Breast epithelium (tissue), 4 donors: ENCODE results near the gene LIN28B. TPM values are rescaled to one million over a fixed set of nuclear protein-coding genes. Genes with fewer than 3 reads are reported as not detected.
"Not testable (repeated sequence)": the region's sequence is repeated elsewhere in the genome, so short reads cannot be mapped to it uniquely, and the experiment has no call there.

ENCODE experiments used
- DNase-seq, 2 donors: peaks; one replicate each; pipeline ENCODE4 v3.0.0-alpha.2; 2019; ENCODE audit warnings: low spot score in 2 of 2
- H3K27ac ChIP-seq, 2 donors: fragments of 200-600 bp; sonication (generic) in 1 of 2; one replicate each; pipeline ENCODE4 v1.5.1; 2016 to 2019; ENCODE audit warnings: mild to moderate bottlenecking in 1 of 2
- H3K27me3 ChIP-seq, 2 donors: fragments of 200-600 bp; sonication (generic) in 1 of 2; one replicate each; pipeline versions ENCODE4 v1.5.1 to v1.6.0; 2017 to 2019; ENCODE audit warnings: control low read depth in 1 of 2, mild to moderate bottlenecking in 1 of 2
- H3K36me3 ChIP-seq: fragments of 200-600 bp; one replicate; pipeline ENCODE4 v1.5.1; 2019
- H3K4me1 ChIP-seq, 2 donors: fragments of 200-600 bp; sonication (generic); one replicate each; pipeline ENCODE4 v1.5.1; 2016 to 2019; ENCODE audit warnings: control low read depth in 1 of 2
- H3K4me3 ChIP-seq, 3 donors: fragments of 200-600 bp; sonication (generic); 1 replicate in 2 of 3; 2 replicates in 1 of 3; pipeline ENCODE4 v1.5.1; 2016 to 2019; ENCODE audit warnings: mild to moderate bottlenecking in 3 of 3, moderate library complexity in 2 of 3
- H3K9me3 ChIP-seq, 2 donors: fragments of 200-600 bp; sonication (generic) in 1 of 2; one replicate each; pipeline ENCODE4 v1.5.1; 2016 to 2019; ENCODE audit warnings: control low read depth in 1 of 2
- POLR2A ChIP-seq: fragments of 450-650 bp; IDR thresholded peaks from one replicate; pipeline ENCODE4 v1.6.1; 2016; ENCODE audit warnings: antibody characterized with exemption, mild to moderate bottlenecking, moderate library complexity
- POLR2AphosphoS5 ChIP-seq, 3 donors: sonication (generic); formaldehyde crosslinking; IDR thresholded peaks; one replicate each; pipeline ENCODE4 v1.6.1; 2017; ENCODE audit warnings: antibody characterized with exemption in 3 of 3
- intact Hi-C: fragments of 100-400 bp; cut with DNase I; formaldehyde crosslinking; loops from one replicate; pipeline ENCODE4 v1.15.1; 2023; ENCODE audit warnings: low total_unique reads
- total RNA-seq, 3 donors: library from RNA; depleted of rRNA; stranded (reverse); fragments of >200 nt; gene quantifications; one replicate each; pipeline ENCODE4 v1.1.0, GENCODE V29; 2016
- TF ChIP-seq, protein P1 (sequence below), 3 donors: fragments of 450-650 bp; IDR thresholded peaks; one replicate each; pipeline ENCODE4 v1.5.1; 2016 to 2017; ENCODE audit warnings: antibody characterized with exemption in 3 of 3, mild to moderate bottlenecking in 3 of 3, moderate library complexity in 3 of 3

Gene LIN28B
- total RNA-seq, 3 donors from 2014 or later = not detected

DNA sequence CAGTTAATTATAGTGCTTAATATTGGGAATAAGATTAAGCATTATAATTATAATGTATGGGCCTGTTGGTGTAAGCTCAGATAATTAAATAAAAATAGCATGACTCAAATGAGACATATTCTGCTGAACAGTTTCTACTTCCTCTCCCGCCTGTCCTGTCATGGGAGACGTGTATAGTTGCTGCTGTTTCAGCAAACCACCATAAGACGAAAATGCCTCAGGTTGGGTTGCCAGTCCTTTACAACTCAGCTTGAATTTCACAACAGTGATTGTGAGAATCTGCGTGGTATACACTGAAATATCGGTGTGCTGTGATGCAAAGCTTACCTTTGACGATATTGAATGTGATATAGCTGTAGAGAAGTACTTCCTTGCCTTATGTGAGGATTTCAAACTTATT is 123.4 kb downstream of the LIN28B start:
- intact Hi-C loops = no loop called here
- no peaks in the 10 kb centered on the region for H3K27me3 ChIP-seq
- H3K36me3 ChIP-seq = no peaks in the 10 kb centered on the region
- no peak overlapping the region for H3K4me3 ChIP-seq
- no peaks in the 10 kb centered on the region for H3K4me1 ChIP-seq
- no peak overlapping the region for H3K27ac ChIP-seq
- DNase-seq = no peak
- TF ChIP-seq POLR2AphosphoS5 (IDR thresholded peaks at IDR 0.05) (no peak), POLR2A (no peak)
- TF ChIP-seq, protein P1, sequence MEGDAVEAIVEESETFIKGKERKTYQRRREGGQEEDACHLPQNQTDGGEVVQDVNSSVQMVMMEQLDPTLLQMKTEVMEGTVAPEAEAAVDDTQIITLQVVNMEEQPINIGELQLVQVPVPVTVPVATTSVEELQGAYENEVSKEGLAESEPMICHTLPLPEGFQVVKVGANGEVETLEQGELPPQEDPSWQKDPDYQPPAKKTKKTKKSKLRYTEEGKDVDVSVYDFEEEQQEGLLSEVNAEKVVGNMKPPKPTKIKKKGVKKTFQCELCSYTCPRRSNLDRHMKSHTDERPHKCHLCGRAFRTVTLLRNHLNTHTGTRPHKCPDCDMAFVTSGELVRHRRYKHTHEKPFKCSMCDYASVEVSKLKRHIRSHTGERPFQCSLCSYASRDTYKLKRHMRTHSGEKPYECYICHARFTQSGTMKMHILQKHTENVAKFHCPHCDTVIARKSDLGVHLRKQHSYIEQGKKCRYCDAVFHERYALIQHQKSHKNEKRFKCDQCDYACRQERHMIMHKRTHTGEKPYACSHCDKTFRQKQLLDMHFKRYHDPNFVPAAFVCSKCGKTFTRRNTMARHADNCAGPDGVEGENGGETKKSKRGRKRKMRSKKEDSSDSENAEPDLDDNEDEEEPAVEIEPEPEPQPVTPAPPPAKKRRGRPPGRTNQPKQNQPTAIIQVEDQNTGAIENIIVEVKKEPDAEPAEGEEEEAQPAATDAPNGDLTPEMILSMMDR (IDR thresholded peaks at IDR 0.05) = no peak
- no peaks in the 10 kb centered on the region for H3K9me3 ChIP-seq

DNA sequence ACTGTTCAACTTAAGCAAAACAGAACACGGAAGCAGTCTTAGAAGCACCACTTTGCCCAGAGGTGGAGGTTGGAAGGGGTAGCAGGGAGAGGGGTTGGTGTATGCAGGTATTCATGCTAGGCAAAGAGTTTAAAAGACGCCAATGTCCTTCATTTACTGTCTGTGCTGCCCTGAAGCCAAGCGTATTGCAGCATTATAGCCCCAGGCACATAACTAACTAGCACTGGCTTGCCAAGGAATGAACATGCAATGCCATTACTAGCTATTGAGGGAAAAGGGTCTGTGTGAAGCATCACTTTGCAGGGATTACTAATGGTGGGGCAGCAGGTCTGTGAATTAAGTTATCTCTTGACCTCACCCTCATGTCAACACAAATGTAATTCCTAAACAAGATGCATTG is 124.8 kb downstream of the LIN28B start:
- H3K27me3 ChIP-seq, H3K4me1 ChIP-seq, intact Hi-C loops, H3K36me3 ChIP-seq, H3K4me3 ChIP-seq, H3K27ac ChIP-seq, DNase-seq, H3K9me3 ChIP-seq: not testable (repeated sequence)

DNA sequence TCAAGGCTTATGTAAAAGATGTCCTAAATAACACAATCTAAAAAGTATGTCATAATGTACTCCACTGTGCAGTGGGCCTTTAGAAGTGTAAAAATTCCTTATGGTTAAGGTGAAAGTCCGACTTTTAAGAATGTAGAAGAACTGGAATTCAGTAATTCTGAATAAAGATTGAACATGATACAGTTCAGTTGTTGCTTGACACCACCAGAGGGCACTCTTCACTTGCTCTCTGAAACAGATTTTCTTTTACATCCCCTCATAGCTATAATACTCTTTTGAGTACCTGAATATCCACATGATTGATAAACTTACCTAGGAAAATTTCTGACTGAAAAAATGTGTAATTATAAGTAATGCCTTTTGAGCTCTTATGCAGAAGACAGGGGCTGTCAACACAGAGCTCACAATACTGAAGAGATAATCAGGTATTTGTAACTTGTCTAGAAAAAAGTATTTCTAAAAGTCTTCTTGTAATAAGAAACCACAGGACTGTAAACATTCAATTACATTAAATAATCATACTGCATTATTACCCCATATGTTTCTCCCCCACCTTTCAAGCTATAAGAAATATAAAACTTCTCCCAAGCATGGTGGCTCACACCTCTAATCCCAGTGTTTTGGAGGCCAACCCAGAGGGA is 130.8 kb downstream of the LIN28B start:
- H3K36me3 ChIP-seq = no peaks in the 10 kb centered on the region
- H3K27ac ChIP-seq = no peak overlapping the region
- no peaks in the 10 kb centered on the region for H3K9me3 ChIP-seq
- intact Hi-C loops = no loop called here
- H3K4me1 ChIP-seq = no peaks in the 10 kb centered on the region
- TF ChIP-seq, protein P1 (IDR thresholded peaks at IDR 0.05) = peak; percentile 56 to 83 (median 74)
- no peak for TF ChIP-seq POLR2A
- H3K27me3 ChIP-seq = no peaks in the 10 kb centered on the region
- no peak overlapping the region for H3K4me3 ChIP-seq
- no peak for DNase-seq

DNA sequence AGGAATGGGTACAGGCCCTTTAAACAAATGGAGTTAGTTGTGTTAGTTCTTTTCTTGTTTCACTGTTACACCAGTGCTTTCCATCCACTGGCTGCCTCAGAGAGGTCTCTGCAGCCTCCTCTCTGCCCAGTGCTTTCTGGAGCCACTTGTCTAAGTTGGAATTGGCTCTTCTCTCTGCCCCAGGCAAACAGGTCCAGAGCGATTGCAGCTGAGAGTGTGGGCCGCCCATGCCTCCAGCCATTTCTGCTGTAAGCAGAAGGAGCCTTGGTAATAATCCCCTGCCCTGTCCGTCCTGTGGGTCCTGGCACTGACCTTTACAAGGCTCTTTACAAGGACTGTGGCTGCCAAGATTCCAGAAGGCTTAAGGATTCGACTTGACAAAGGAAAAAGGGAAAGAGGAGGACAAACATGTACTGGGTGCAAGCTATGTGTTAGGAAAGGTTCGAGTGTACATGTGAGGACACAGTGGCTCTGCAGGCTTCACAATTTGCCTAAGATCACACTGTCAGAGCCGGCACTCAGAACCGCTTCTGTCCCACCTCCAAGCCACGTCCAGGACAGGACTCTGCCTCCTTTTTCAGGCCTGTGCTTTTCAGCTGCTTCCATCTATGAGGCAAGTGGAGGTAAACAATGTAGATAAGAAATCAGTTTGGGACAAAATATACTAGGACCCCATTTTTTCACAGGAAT is 134.4 kb downstream of the LIN28B start:
- Histone ChIP-seq H3K27me3 (no peaks in the 10 kb centered on the region), H3K4me1 (no peaks in the 10 kb centered on the region), H3K9me3 (no peaks in the 10 kb centered on the region), H3K27ac (no peak overlapping the region), H3K4me3 (no peak overlapping the region), H3K36me3 (no peaks in the 10 kb centered on the region)
- no peak for DNase-seq
- intact Hi-C loops = loop anchor here (10.0 kb wide), 1 partner anchor 314 kb away; the partner anchor contains the start of gene PREP
- no peak for TF ChIP-seq POLR2A
- TF ChIP-seq, protein P1 (IDR thresholded peaks at IDR 0.05) = no peak
- TF ChIP-seq POLR2AphosphoS5 (IDR thresholded peaks at IDR 0.05) = no peak

DNA sequence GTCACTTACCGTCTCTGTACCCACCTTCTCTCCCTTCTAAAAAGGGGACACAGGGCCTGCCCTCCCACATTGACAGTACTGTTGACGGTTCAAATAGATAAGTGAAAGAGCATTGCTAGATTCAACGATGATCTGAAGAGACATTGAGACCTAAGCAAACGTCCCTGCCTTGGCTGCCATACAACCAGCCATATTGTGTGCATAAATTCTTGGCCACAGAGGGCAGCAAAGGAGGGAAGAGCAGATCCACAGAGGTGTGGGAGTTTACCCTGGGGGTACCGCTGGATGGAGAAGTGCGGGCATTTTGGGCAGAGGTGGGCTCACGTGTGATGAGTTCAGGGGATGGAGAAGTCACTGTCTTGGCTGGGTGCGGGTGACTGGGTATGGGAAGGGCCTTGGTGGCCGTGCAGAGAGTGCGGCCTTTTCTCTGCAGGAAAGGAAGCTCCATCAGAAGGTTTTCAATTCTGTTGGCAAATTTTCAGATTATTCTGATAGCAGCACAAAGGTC is 137.3 kb downstream of the LIN28B start:
- no peaks in the 10 kb centered on the region for H3K9me3 ChIP-seq
- TF ChIP-seq POLR2A = no peak
- TF ChIP-seq, protein P1 (IDR thresholded peaks at IDR 0.05) = no peak
- TF ChIP-seq POLR2AphosphoS5 (IDR thresholded peaks at IDR 0.05) = no peak
- H3K27me3 ChIP-seq = no peaks in the 10 kb centered on the region
- DNase-seq = no peak
- no peaks in the 10 kb centered on the region for H3K4me1 ChIP-seq
- no peak overlapping the region for H3K27ac ChIP-seq
- no peak overlapping the region for H3K4me3 ChIP-seq
- H3K36me3 ChIP-seq = no peaks in the 10 kb centered on the region
- intact Hi-C loops = loop anchor here (10.0 kb wide), 1 partner anchor 311 kb away; the partner anchor contains the start of gene PREP
